Measurements from ENCODE around the gene NFIA. TPM values are rescaled to one million over a fixed set of nuclear protein-coding genes. Genes with fewer than 3 reads are reported as not detected.

NFIA gene
- polyA plus RNA-seq, 1 donor (not counting 4 experiments of a cell fraction or from before 2014, with no cell fraction given), result 14.7 TPM

DNA sequence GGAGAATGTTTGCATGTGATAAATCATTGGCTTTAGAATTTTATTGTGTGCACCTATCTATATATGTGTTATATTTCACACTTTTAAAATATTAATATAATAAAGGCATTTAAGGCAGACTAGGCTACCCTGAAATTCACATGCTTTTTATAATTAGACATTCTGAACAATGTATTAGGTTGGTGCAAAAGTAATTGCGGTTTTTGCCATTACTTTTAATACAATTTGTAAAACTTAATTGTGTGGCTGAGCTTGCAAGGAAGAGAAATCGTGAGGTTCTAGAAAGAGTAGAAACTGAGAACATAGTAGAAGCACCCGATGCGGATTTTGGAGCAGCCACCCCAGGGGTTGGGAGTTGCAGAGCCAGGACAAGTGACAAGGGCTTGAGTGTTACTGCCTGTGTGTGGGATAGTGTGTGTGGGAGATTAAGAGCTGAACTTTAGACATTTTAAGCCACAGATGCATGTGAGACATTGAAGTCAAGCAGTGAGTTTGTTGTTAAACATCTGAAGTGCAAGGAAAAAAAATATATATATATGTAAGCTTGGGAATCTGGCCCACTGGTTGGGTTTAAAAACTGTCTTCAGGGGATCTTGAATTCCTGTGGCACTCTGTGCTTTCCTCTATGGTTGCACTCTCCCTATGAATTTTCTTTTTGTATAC is 398.0 kb downstream of the NFIA start:
- H3K9me1 ChIP-seq (ENCODE audit: control insufficient read depth, extremely low read depth, insufficient read depth, low read length), result no peaks in the 10 kb centered on the region
- no peak overlapping the region for H3K4me2 ChIP-seq (ENCODE audit: control insufficient read depth, extremely low read depth, insufficient read depth, low read depth, low read length)
- DNase-seq (ENCODE audit: low read depth, low spot score), result no peak
- peak; percentile 17 for FAIRE-seq
- H3K36me3 ChIP-seq (ENCODE audit: control insufficient read depth in 2 of 2, extremely low read depth in 1 of 2, insufficient read depth in 2 of 2, low read length in 2 of 2), result no peaks in the 10 kb centered on the region
- H2AFZ ChIP-seq (ENCODE audit: control insufficient read depth, low read length), result no peak overlapping the region
- no peak overlapping the region for H3K4me3 ChIP-seq (ENCODE audit: control insufficient read depth in 2 of 3, extremely low read depth in 1 of 3, insufficient read depth in 2 of 3, low read depth in 1 of 3, low read length in 3 of 3)
- H3K27ac ChIP-seq (ENCODE audit: control insufficient read depth, insufficient read depth, low read length), result no peak overlapping the region
- H3K4me1 ChIP-seq (ENCODE audit: control insufficient read depth, extremely low read depth, insufficient read depth, low read length), result peaks cover 17% of the 10 kb centered on the region
- H3K9me3 ChIP-seq (ENCODE audit: control insufficient read depth, low read depth, low read length), result no peaks in the 10 kb centered on the region
- dilution Hi-C loops (cut with MboI; ENCODE audit: extremely low pct_ligation_motif_present, low sequenced_read_pairs), result no loop called here
- H3K9ac ChIP-seq (ENCODE audit: control insufficient read depth, extremely low read depth, insufficient read depth, low read length), result no peak overlapping the region
- no peaks in the 10 kb centered on the region for H4K20me1 ChIP-seq (ENCODE audit: control insufficient read depth, extremely low read depth, insufficient read depth, low read length)
- H3K27me3 ChIP-seq (ENCODE audit: control insufficient read depth, extremely low read depth, insufficient read depth, low read length), result no peaks in the 10 kb centered on the region
- TF ChIP-seq EZH2 (IDR thresholded peaks at IDR 0.05; ENCODE audit: low read length), result no peak
- no peak for TF ChIP-seq CTCF (optimal IDR thresholded peaks at IDR 0.05 in 1 of 3, IDR thresholded peaks at IDR 0.05 in 1 of 3, conservative IDR thresholded peaks at IDR 0.05 in 1 of 3; ENCODE audit: extremely low read depth in 1 of 3, insufficient read depth in 2 of 3, low read length in 3 of 3)
- H3K79me2 ChIP-seq (ENCODE audit: control insufficient read depth, insufficient read depth, low read length), result no peaks in the 10 kb centered on the region

DNA sequence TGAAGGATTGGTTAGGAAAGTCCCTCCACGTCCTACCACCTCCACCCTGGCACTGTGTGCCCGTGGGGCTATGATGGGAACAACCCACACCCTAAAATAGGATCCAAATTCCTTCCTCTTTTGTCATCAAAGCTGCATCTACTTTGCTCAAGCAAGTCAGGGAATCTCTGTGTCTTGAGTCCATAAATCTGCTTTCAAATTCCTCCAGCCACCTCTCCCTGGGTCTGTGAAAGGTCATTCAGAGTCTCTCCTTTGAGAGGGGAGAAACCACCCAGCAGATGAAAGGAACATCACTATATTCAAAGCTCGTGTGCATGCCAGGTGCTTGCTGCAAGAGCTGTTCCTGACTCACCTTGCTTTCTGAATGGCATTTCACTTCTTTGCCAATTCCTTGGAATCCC is 399.0 kb downstream of the NFIA start:
- Histone ChIP-seq H3K9me1 (ENCODE audit: control insufficient read depth, extremely low read depth, insufficient read depth, low read length) (no peaks in the 10 kb centered on the region), H3K27me3 (ENCODE audit: control insufficient read depth, extremely low read depth, insufficient read depth, low read length) (no peaks in the 10 kb centered on the region), H2AFZ (ENCODE audit: control insufficient read depth, low read length) (no peak overlapping the region), H3K4me3 (ENCODE audit: control insufficient read depth in 2 of 3, extremely low read depth in 1 of 3, insufficient read depth in 2 of 3, low read depth in 1 of 3, low read length in 3 of 3) (no peak overlapping the region), H3K9me3 (ENCODE audit: control insufficient read depth, low read depth, low read length) (no peaks in the 10 kb centered on the region), H3K9ac (ENCODE audit: control insufficient read depth, extremely low read depth, insufficient read depth, low read length) (peak overlapping the region; percentile 16), H4K20me1 (ENCODE audit: control insufficient read depth, extremely low read depth, insufficient read depth, low read length) (no peaks in the 10 kb centered on the region), H3K79me2 (ENCODE audit: control insufficient read depth, insufficient read depth, low read length) (no peaks in the 10 kb centered on the region), H3K4me2 (ENCODE audit: control insufficient read depth, extremely low read depth, insufficient read depth, low read depth, low read length) (peak overlapping the region; percentile 15), H3K27ac (ENCODE audit: control insufficient read depth, insufficient read depth, low read length) (peak overlapping the region; percentile 57), H3K4me1 (ENCODE audit: control insufficient read depth, extremely low read depth, insufficient read depth, low read length) (peaks cover 17% of the 10 kb centered on the region), H3K36me3 (ENCODE audit: control insufficient read depth in 2 of 2, extremely low read depth in 1 of 2, insufficient read depth in 2 of 2, low read length in 2 of 2) (no peaks in the 10 kb centered on the region)
- dilution Hi-C loops (cut with MboI; ENCODE audit: extremely low pct_ligation_motif_present, low sequenced_read_pairs), result no loop called here
- peak; percentile 97 for FAIRE-seq
- TF ChIP-seq EZH2 (IDR thresholded peaks at IDR 0.05; ENCODE audit: low read length) (no peak), CTCF (optimal IDR thresholded peaks at IDR 0.05 in 1 of 3, IDR thresholded peaks at IDR 0.05 in 1 of 3, conservative IDR thresholded peaks at IDR 0.05 in 1 of 3; ENCODE audit: extremely low read depth in 1 of 3, insufficient read depth in 2 of 3, low read length in 3 of 3) (no peak)
- DNase-seq (ENCODE audit: low read depth, low spot score), result peak; percentile 48
